CD4-positive, alpha-beta memory T cell (primary cell): Measurements from ENCODE around the gene DVL2. TPM values are rescaled to one million over a fixed set of nuclear protein-coding genes. Genes with fewer than 3 reads are reported as not detected.

Experiments
- CTCF ChIA-PET: fragments of 350-600 bp; sonication (Branson Sonifier 250); formaldehyde crosslinking; loops from one replicate; lab custom pipeline; 2021; ENCODE audit warnings: inconsistent platforms; ENCODE audit not compliant: partially characterized antibody; lab: Charles Lee
- POLR2A ChIA-PET: fragments of 350-600 bp; sonication (Branson Sonifier 250); formaldehyde crosslinking; loops from one replicate; lab custom pipeline; 2021; ENCODE audit not compliant: partially characterized antibody; lab: Charles Lee
- DNase-seq, 5 donors: peaks; one replicate each; pipeline versions ENCODE4 v3.0.0 to v3.0.0-alpha.2; 2020 to 2022; ENCODE audit warnings: mixed read lengths in 1 of 5
- H3K27ac ChIP-seq: one replicate; pipeline ENCODE4 v1.7.0; 2013; ENCODE audit warnings: low read depth, low read length
- H3K27me3 ChIP-seq: 2 replicates; pipeline ENCODE4 v1.7.0; 2013; ENCODE audit warnings: mild to moderate bottlenecking, low read length, moderate library complexity; ENCODE audit not compliant: insufficient read depth
- H3K36me3 ChIP-seq: 2 replicates; pipeline ENCODE4 v1.7.0; 2013; ENCODE audit warnings: mild to moderate bottlenecking, low read length, moderate library complexity; ENCODE audit not compliant: insufficient read depth
- H3K4me1 ChIP-seq: 2 replicates; pipeline ENCODE4 v1.7.0; 2013; ENCODE audit warnings: mild to moderate bottlenecking, low read length, moderate library complexity; ENCODE audit not compliant: insufficient read depth
- H3K4me3 ChIP-seq, 2 donors: one replicate each; pipeline ENCODE4 v1.7.0; 2013; ENCODE audit warnings: low read length in 2 of 2, mild to moderate bottlenecking in 1 of 2
- H3K9me3 ChIP-seq, 2 donors: one replicate each; pipeline ENCODE4 v1.7.0; 2013; ENCODE audit warnings: low read length in 2 of 2, control low read depth in 1 of 2; ENCODE audit not compliant: control insufficient read depth in 1 of 2
- H3K27ac Mint-ChIP-seq, 7 donors: one replicate each; pipeline ENCODE4 v1.8.0; 2020 to 2021; ENCODE audit warnings: mixed read lengths in 7 of 7, mild to moderate bottlenecking in 6 of 7, inconsistent platforms in 3 of 7, moderate library complexity in 3 of 7
- H3K27me3 Mint-ChIP-seq, 2 donors: one replicate each; pipeline ENCODE4 v1.8.0; 2020 to 2021; ENCODE audit warnings: mixed read lengths in 2 of 2
- H3K36me3 Mint-ChIP-seq, 2 donors: one replicate each; pipeline ENCODE4 v1.8.0; 2020 to 2021; ENCODE audit warnings: mixed read lengths in 2 of 2, inconsistent platforms in 1 of 2, mild to moderate bottlenecking in 1 of 2
- H3K4me1 Mint-ChIP-seq, 4 donors: one replicate each; pipeline ENCODE4 v1.8.0; 2020 to 2021; ENCODE audit warnings: mixed read lengths in 4 of 4, mild to moderate bottlenecking in 1 of 4
- H3K4me3 Mint-ChIP-seq, 8 donors: one replicate each; pipeline ENCODE4 v1.8.0; 2020 to 2021; ENCODE audit warnings: mixed read lengths in 8 of 8, mild to moderate bottlenecking in 7 of 8, moderate library complexity in 6 of 8, inconsistent platforms in 3 of 8
- H3K9me3 Mint-ChIP-seq, 8 donors: one replicate each; pipeline ENCODE4 v1.8.0; 2020 to 2021; ENCODE audit warnings: mixed read lengths in 8 of 8, mild to moderate bottlenecking in 5 of 8, inconsistent platforms in 3 of 8, moderate library complexity in 1 of 8
- intact Hi-C: fragments of 100-400 bp; cut with micrococcal nuclease; formaldehyde crosslinking; loops from one replicate; pipeline ENCODE4 v1.15.1; 2023
- polyA plus RNA-seq, 2 donors: library from polyadenylated mRNA; unstranded; fragments of 300-500 nt; fragmentation: Illumina TruSeq; gene quantifications; one replicate each; pipeline ENCODE4 v1.2.3, GENCODE V29; 2021
- total RNA-seq, 2 experiments: library from RNA; stranded (reverse); gene quantifications; one replicate each; pipeline ENCODE4 v1.2.3, GENCODE V29; 2021

The DVL2 gene
- total and polyA plus RNA-seq, 4 experiments from 2014 or later, result 22.0 to 76.8 (median 49.4) TPM

DNA sequence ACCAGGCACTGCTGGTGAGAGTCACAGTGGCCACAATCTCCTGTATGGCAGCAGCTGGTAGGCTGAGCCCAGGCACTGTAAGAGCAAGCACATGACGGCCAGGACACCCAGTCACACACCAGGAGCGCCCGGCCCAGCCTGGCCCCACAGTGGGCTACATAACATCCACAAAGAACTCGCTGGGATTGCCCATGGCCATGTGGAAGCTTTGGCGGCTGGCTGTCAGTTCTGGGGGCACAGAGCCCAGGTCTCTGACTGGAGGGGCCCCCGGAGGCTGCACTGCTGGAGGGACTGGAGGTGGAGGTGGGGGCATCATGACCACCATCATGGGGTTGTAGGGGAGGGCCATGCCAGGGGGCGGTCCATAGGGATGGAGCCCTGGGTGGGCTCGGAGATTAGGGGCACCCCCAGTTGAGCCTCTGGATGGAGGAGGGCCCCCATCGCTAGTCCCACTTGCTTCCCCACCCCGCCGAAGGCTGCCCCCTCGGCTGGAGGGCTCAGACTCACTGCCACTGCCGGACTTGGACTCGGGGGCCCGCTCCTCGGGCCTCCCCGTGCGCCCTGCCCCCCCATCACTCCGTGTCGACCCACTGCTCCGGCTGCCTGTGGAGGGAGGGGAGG is 8.5 kb downstream of the DVL2 start:
- no peak overlapping the region for H3K27ac ChIP-seq
- Mint-ChIP-seq H3K27ac (peak overlapping the region in 1 of 7 donors; percentile 38), H3K36me3 (peaks cover 18 to 64% of the 10 kb centered on the region in 2 donors), H3K4me1 (peaks cover 8 to 14% (median 12%) of the 10 kb centered on the region in 4 donors), H3K9me3 (no peaks in the 10 kb centered on the region), H3K27me3 (no peaks in the 10 kb centered on the region), H3K4me3 (no peak overlapping the region)
- ChIA-PET POLR2A (interaction anchor here (15.3 kb wide), 1 partner anchor 10 kb away, joined by 435 read pairs; the partner anchor contains the start of genes DVL2, GABARAP and PHF23), CTCF (no interaction called here)
- no peaks in the 10 kb centered on the region for H3K9me3 ChIP-seq
- peaks cover 58% of the 10 kb centered on the region for H3K36me3 ChIP-seq
- peaks cover 6% of the 10 kb centered on the region for H3K4me1 ChIP-seq
- no peak overlapping the region for H3K4me3 ChIP-seq
- intact Hi-C loops, result no loop called here
- no peaks in the 10 kb centered on the region for H3K27me3 ChIP-seq
- peak in 1 of 5 donors; percentile 36 for DNase-seq

- H3K36me3 ChIP-seq, result peaks cover 49% of the 10 kb centered on the region
- peak overlapping the region in 1 of 7 donors; percentile 38 for H3K27ac Mint-ChIP-seq
- peaks cover 17 to 61% of the 10 kb centered on the region in 2 donors for H3K36me3 Mint-ChIP-seq
Observed at GRCh38 chr17:7224661-7225111, 9.6 kb downstream of the DVL2 start.

GRCh38 chr17:7224110-7224509 is 10.2 kb downstream of the DVL2 start:
- H3K4me1 ChIP-seq, result peaks cover 19% of the 10 kb centered on the region
- H3K36me3 ChIP-seq, result peaks cover 44% of the 10 kb centered on the region
- ChIA-PET POLR2A (interaction anchor here (1.1 to 15.3 kb wide), 2 partner anchors 12 to 21 kb away, joined by 3 to 435 read pairs; partner anchors contain the start of genes DVL2, GABARAP and PHF23), CTCF (interaction anchor here (1.3 kb wide), 1 partner anchor 73 kb away, joined by 3 read pairs; no protein-coding TSS in a partner anchor)
- H3K27ac Mint-ChIP-seq, result peak overlapping the region in 1 of 7 donors; percentile 68
- no peaks in the 10 kb centered on the region for H3K9me3 ChIP-seq
- intact Hi-C loops, result no loop called here
- no peak overlapping the region for H3K4me3 ChIP-seq
- H3K27me3 Mint-ChIP-seq, result no peaks in the 10 kb centered on the region
- DNase-seq, result peak in 1 of 5 donors; percentile 26
- H3K4me1 Mint-ChIP-seq, result peaks cover 17 to 26% (median 21%) of the 10 kb centered on the region in 4 donors
- no peak overlapping the region for H3K4me3 Mint-ChIP-seq
- H3K9me3 Mint-ChIP-seq, result no peaks in the 10 kb centered on the region
- no peak overlapping the region for H3K27ac ChIP-seq
- H3K27me3 ChIP-seq, result no peaks in the 10 kb centered on the region
- peaks cover 12 to 56% of the 10 kb centered on the region in 2 donors for H3K36me3 Mint-ChIP-seq

More at GRCh38 chr17:7224661-7225111, 9.6 kb downstream of the DVL2 start:
- no peak overlapping the region for H3K4me3 Mint-ChIP-seq
- no peak overlapping the region for H3K27ac ChIP-seq
- intact Hi-C loops, result no loop called here
- CTCF ChIA-PET, result interaction anchor here (1.3 kb wide), 1 partner anchor 72 kb away, joined by 3 read pairs; no protein-coding TSS in a partner anchor
- H3K9me3 ChIP-seq, result no peaks in the 10 kb centered on the region
- no peaks in the 10 kb centered on the region for H3K27me3 Mint-ChIP-seq
- no peak overlapping the region for H3K4me3 ChIP-seq
- no peaks in the 10 kb centered on the region for H3K27me3 ChIP-seq
- peaks cover 14% of the 10 kb centered on the region for H3K4me1 ChIP-seq
- no peak for DNase-seq
- peaks cover 13 to 21% (median 15%) of the 10 kb centered on the region in 4 donors for H3K4me1 Mint-ChIP-seq
- POLR2A ChIA-PET, result interaction anchor here (1.1 to 15.3 kb wide), 2 partner anchors 11 to 22 kb away, joined by 3 to 435 read pairs; partner anchors contain the start of genes DVL2, GABARAP and PHF23
- no peaks in the 10 kb centered on the region for H3K9me3 Mint-ChIP-seq

DNA sequence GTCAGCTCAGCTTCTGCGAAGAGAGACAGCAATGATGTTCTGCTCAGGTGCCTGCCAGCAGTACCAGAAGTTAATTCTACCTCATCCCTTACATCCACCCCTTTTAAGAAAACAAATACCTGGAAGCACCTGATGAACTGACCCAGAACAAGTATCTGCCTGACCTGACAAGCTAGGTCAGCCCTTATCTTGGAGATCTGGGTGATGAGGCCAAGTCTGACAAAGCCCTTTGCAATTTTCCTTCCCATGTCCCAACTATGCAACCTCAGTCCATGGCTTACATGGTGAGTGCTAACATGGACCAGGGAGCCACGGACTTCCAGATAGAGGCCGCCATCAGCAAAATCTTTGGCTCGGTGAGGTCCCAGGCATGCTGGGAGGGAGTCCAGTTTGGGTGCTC is 10.9 kb downstream of the DVL2 start:
- peak overlapping the region in 3 of 7 donors; percentile 6 to 50 (median 23) for H3K27ac Mint-ChIP-seq
- H3K27me3 Mint-ChIP-seq, result no peaks in the 10 kb centered on the region
- ChIA-PET CTCF (interaction anchor here (5.9 kb wide), 1 partner anchor 74 kb away, joined by 79 read pairs; no protein-coding TSS in a partner anchor), POLR2A (interaction anchor here (15.3 kb wide), 1 partner anchor 12 kb away, joined by 435 read pairs; the partner anchor contains the start of genes DVL2, GABARAP and PHF23)
- no peak overlapping the region for H3K4me3 Mint-ChIP-seq
- Histone ChIP-seq H3K9me3 (no peaks in the 10 kb centered on the region), H3K27me3 (no peaks in the 10 kb centered on the region), H3K4me1 (peaks cover 26% of the 10 kb centered on the region), H3K4me3 (no peak overlapping the region), H3K36me3 (peaks cover 39% of the 10 kb centered on the region), H3K27ac (no peak overlapping the region)
- intact Hi-C loops, result no loop called here
- H3K36me3 Mint-ChIP-seq, result peaks cover 11 to 51% of the 10 kb centered on the region in 2 donors
- H3K4me1 Mint-ChIP-seq, result peaks cover 17 to 34% (median 25%) of the 10 kb centered on the region in 4 donors
- peak in 1 of 5 donors; percentile 9 for DNase-seq
- H3K9me3 Mint-ChIP-seq, result no peaks in the 10 kb centered on the region

GRCh38 chr17:7222972-7223292 is 11.4 kb downstream of the DVL2 start:
- ChIA-PET POLR2A (interaction anchor here (15.3 kb wide), 1 partner anchor 13 kb away, joined by 435 read pairs; the partner anchor contains the start of genes DVL2, GABARAP and PHF23), CTCF (interaction anchor here (5.9 kb wide), 1 partner anchor 75 kb away, joined by 79 read pairs; no protein-coding TSS in a partner anchor)
- peak in 1 of 5 donors; percentile 21 for DNase-seq
- Histone ChIP-seq H3K9me3 (no peaks in the 10 kb centered on the region), H3K4me1 (peaks cover 30% of the 10 kb centered on the region), H3K27ac (no peak overlapping the region), H3K27me3 (no peaks in the 10 kb centered on the region), H3K36me3 (peaks cover 39% of the 10 kb centered on the region), H3K4me3 (no peak overlapping the region)
- peaks cover 7 to 47% of the 10 kb centered on the region in 2 donors for H3K36me3 Mint-ChIP-seq
- H3K27me3 Mint-ChIP-seq, result no peaks in the 10 kb centered on the region
- intact Hi-C loops, result no loop called here
- H3K4me1 Mint-ChIP-seq, result peaks cover 18 to 38% (median 26%) of the 10 kb centered on the region in 4 donors
- H3K4me3 Mint-ChIP-seq, result peak overlapping the region in 1 of 8 donors; percentile 17
- H3K27ac Mint-ChIP-seq, result peak overlapping the region in 2 of 7 donors; percentile 50 to 82
- H3K9me3 Mint-ChIP-seq, result no peaks in the 10 kb centered on the region

DNA sequence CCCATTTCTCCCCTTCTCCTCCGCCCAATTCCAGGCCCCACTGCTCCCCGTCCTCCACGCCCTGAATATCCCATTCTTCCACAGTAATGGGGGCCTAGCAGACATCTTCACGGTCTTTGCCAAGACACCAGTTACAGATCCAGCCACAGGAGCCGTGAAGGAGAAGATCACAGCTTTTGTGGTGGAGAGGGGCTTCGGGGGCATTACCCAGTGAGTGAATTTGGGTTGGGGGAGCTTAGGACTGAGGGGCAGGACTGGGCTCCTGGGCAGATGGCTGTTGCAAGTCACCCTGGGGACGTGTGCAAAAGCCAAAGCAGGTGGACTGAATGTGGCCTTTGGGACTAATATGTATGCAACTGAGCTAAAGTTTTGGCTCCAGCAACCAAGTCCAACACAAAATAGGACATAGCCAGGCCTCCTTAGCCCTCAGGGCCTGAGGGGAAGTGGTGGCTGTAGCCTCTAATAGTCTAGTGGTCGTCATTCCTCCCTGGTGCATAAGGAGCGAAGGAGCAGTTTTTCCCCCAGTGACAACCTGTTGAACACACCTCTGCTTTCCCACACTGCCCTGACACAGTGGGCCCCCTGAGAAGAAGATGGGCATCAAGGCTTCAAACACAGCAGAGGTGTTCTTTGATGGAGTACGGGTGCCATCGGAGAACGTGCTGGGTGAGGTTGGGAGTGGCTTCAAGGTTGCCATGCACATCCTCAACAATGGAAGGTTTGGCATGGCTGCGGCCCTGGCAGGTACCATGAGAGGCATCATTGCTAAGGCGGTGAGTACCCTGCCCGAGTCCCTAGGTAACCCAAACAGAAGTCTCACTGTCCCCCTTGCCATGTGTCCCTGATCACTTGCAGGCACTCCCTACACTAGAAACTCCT is 12.0 kb downstream of the DVL2 start:
- no peaks in the 10 kb centered on the region for H3K27me3 ChIP-seq
- Mint-ChIP-seq H3K27me3 (no peaks in the 10 kb centered on the region), H3K9me3 (no peaks in the 10 kb centered on the region), H3K4me3 (peak overlapping the region in 1 of 8 donors; percentile 17), H3K4me1 (peaks cover 19 to 43% (median 29%) of the 10 kb centered on the region in 4 donors), H3K27ac (peak overlapping the region in 4 of 7 donors; percentile 53 to 94 (median 78)), H3K36me3 (peaks cover 6 to 47% of the 10 kb centered on the region in 2 donors)
- no peak overlapping the region for H3K27ac ChIP-seq
- H3K36me3 ChIP-seq, result peaks cover 34% of the 10 kb centered on the region
- DNase-seq, result peak in 1 of 5 donors; percentile 17
- intact Hi-C loops, result no loop called here
- H3K9me3 ChIP-seq, result no peaks in the 10 kb centered on the region
- H3K4me3 ChIP-seq, result no peak overlapping the region
- ChIA-PET CTCF (interaction anchor here (2.2 to 5.9 kb wide), 4 partner anchors 10 to 75 kb away, joined by 6 to 79 read pairs (median 28); partner anchors contain the start of gene DVL2), POLR2A (interaction anchor here (15.3 kb wide), 1 partner anchor 13 kb away, joined by 435 read pairs; the partner anchor contains the start of genes DVL2, GABARAP and PHF23)
- peaks cover 34% of the 10 kb centered on the region for H3K4me1 ChIP-seq
